BE2C (cell line): ENCODE results near the gene CD226.
A peak's percentile ranks its signal among the peaks of the same experiment; 100 is the strongest.
"Not testable (repeated sequence)": the region's sequence is repeated elsewhere in the genome, so short reads cannot be mapped to it uniquely, and the experiment has no call there.

Experiments used
- DNase-seq: peaks from one replicate; pipeline ENCODE4 v3.0.0-alpha.2; 2020
- H3K27me3 ChIP-seq: fragments of 250-450 bp; sonication (Bioruptor Pico); 2 replicates; pipeline ENCODE4 v1.5.1; 2020; ENCODE audit warnings: mild to moderate bottlenecking
- H3K36me3 ChIP-seq: fragments of 250-450 bp; sonication (Bioruptor Pico); 2 replicates; pipeline ENCODE4 v1.5.1; 2020; ENCODE audit warnings: mild to moderate bottlenecking
- H3K4me1 ChIP-seq: fragments of 250-450 bp; sonication (Bioruptor Pico); 2 replicates; pipeline ENCODE4 v1.5.1; 2020
- H3K4me3 ChIP-seq: 2 replicates; pipeline ENCODE4 v1.5.1; 2011; ENCODE audit warnings: low read depth, low read length
- H3K9me3 ChIP-seq: fragments of 250-450 bp; sonication (Bioruptor Pico); 2 replicates; pipeline ENCODE4 v1.5.1; 2020
- TF ChIP-seq, protein P1 (sequence below): IDR thresholded peaks from 2 replicates; pipeline ENCODE4 v1.5.1; 2012; ENCODE audit warnings: mild to moderate bottlenecking, low read depth, low read length

CD226 gene

DNA sequence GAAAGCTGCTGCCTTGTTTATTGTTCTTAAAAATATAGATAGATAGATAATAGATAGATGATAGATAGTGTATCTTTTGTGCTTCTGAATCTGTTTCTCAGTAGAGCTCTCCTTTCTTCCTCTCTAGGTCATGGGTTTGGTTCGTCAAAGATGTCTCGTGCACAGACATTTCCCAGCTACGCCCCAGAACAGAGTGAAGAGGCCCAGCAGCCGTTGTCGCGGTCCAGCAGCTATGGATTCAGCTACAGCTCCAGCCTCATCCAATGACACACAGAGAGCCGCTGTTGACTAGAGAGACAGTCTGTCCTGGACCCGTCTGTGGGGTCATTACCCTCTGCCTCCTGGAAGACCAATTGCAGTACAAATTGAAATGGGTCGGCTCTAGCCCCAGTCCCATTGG, 106.6 kb downstream of the CD226 start:
- Histone ChIP-seq H3K4me3 (no peak overlapping the region), H3K36me3 (no peaks in the 10 kb centered on the region), H3K4me1 (no peaks in the 10 kb centered on the region), H3K27me3 (no peaks in the 10 kb centered on the region), H3K9me3 (no peaks in the 10 kb centered on the region)
- peak; percentile 9 for DNase-seq
- TF ChIP-seq, protein P1, sequence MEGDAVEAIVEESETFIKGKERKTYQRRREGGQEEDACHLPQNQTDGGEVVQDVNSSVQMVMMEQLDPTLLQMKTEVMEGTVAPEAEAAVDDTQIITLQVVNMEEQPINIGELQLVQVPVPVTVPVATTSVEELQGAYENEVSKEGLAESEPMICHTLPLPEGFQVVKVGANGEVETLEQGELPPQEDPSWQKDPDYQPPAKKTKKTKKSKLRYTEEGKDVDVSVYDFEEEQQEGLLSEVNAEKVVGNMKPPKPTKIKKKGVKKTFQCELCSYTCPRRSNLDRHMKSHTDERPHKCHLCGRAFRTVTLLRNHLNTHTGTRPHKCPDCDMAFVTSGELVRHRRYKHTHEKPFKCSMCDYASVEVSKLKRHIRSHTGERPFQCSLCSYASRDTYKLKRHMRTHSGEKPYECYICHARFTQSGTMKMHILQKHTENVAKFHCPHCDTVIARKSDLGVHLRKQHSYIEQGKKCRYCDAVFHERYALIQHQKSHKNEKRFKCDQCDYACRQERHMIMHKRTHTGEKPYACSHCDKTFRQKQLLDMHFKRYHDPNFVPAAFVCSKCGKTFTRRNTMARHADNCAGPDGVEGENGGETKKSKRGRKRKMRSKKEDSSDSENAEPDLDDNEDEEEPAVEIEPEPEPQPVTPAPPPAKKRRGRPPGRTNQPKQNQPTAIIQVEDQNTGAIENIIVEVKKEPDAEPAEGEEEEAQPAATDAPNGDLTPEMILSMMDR, result no peak

DNA sequence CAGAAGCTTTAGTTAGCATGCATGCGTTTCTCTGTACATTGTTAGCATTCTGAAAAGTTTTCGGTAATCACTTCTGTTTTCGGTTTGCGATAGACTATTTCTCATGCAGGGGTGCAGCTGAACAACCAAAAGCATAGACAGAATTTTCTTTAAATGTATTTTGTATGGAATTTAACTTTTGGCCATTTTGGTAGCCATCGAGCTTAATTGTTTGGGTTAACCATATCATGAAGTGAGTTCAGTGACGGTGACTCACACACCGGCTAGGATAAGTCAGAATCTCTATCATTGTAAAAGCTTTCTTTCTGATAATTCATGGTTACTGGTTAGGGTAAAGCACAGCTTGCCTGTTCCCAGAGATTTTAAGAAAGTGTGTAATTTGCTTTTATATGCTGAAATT, 107.2 kb downstream of the CD226 start:
- DNase-seq, result no peak
- TF ChIP-seq, protein P1, result no peak
- H3K36me3 ChIP-seq, result no peaks in the 10 kb centered on the region

DNA sequence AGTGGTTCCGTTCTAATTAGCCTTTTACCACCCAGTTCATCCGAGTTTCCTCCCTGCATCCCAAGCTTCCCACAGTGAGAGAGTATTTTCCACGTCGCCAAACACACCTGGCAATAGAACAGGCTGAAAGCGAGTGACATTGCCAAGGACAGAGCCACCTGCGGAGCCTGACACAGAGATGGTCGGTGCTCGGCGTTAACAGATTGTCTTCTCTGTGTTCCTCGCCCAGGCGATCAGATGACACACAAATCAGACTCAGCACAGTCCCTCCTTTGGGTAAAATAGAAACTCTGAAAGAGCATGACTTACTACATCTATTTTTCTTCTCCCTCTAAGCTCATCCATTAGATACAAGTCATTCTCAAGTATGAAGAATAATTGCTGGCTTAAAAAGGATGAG, 107.7 kb downstream of the CD226 start:
- TF ChIP-seq, protein P1, result no peak
- Histone ChIP-seq H3K36me3 (no peaks in the 10 kb centered on the region), H3K4me1 (no peaks in the 10 kb centered on the region), H3K9me3 (no peaks in the 10 kb centered on the region), H3K27me3 (no peaks in the 10 kb centered on the region), H3K4me3 (no peak overlapping the region)
- DNase-seq, result no peak

More for the DNA sequence above, 107.2 kb downstream of the CD226 start:
- no peak overlapping the region for H3K4me3 ChIP-seq
- H3K4me1 ChIP-seq, result no peaks in the 10 kb centered on the region
- H3K9me3 ChIP-seq, result no peaks in the 10 kb centered on the region
- H3K27me3 ChIP-seq, result no peaks in the 10 kb centered on the region

DNA sequence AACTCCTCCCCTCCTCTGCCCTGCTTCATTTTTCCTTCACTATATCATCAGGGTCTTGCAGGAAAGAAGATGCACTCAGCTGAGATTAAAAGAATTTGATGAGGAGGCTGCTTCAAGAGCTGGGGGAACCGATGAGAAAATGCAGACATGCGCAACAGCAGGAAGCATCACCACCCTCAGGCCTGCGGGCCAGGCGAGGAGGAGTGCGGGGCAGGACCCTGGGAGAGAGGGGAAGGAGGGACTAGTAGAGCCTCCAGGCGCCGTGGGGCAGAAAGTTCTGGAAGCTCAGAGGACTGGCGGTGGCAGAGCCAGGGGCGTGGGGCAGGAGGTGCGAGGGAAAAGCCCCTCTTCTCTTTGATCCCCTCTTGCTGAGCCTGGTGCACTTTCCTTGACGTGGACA, 108.2 kb downstream of the CD226 start:
- TF ChIP-seq, protein P1, result no peak

DNA sequence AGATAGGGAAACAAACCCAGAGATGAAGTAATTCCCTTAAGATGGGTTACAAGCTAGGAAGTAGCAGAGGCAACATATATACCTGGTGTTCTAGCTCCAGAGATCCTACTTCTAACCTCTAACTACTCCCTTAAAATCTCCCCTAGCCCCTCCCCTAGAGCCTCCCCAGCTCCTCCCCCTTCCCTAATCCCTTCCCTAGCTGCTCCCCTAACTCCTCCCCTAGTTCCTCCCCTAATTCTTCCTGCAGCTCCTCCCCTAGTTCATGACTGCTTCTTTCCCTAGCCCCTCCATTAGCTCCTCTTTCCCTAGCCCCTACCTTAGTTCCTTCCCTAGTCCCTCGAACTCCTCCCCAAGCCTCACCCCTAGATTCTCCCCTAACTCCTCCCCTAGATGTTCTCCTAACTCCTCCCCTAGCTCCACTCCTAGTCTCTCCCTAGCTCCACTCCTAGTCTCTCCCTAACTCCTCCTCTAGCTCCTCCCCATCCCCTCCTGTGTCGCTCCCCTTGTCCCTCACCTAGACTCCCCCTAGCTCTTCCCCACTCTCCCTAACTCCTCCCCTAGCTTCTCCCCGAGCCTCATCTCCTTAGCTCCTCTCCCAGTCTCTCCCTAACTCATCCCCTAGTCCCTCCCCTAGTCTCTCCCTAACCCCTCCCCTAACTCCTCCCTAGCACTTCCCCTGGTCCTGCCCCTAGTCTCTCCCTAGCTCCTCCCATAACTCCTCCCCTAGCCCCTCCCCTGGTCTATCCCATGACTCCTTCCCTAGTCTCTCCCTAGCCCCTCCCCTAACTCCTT, 108.9 kb downstream of the CD226 start:
- H3K9me3 ChIP-seq, result no peaks in the 10 kb centered on the region
- TF ChIP-seq, protein P1, result no peak
- DNase-seq, result peak; percentile 64
- H3K4me1 ChIP-seq, result no peaks in the 10 kb centered on the region
- no peaks in the 10 kb centered on the region for H3K36me3 ChIP-seq
- no peak overlapping the region for H3K4me3 ChIP-seq
- H3K27me3 ChIP-seq, result no peaks in the 10 kb centered on the region

More for the DNA sequence above, 108.2 kb downstream of the CD226 start:
- Histone ChIP-seq H3K36me3 (no peaks in the 10 kb centered on the region), H3K27me3 (no peaks in the 10 kb centered on the region), H3K4me1 (no peaks in the 10 kb centered on the region), H3K4me3 (no peak overlapping the region), H3K9me3 (no peaks in the 10 kb centered on the region)
- no peak for DNase-seq

DNA sequence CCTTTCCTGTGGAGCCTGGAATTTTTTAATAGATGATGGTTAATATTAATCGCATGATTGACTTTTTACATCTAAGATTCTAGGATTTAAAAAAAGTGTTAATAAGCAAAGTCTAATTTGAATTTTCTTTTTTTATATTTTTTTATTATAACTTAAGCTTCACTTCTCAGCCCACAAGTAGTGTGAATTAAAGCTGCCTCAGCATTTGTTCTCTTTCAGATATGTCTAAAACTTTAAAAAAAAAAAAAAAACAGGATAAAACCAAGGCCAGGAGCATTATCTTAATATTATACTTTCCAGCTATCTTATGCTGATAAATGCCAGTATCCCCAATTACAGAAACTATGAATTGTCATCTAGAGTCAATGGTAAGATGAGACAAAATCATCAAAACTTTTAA, 109.7 kb downstream of the CD226 start:
- no peaks in the 10 kb centered on the region for H3K9me3 ChIP-seq
- H3K4me1 ChIP-seq, result no peaks in the 10 kb centered on the region
- no peak overlapping the region for H3K4me3 ChIP-seq
- H3K36me3 ChIP-seq, result no peaks in the 10 kb centered on the region
- no peak for DNase-seq
- no peaks in the 10 kb centered on the region for H3K27me3 ChIP-seq
- TF ChIP-seq, protein P1, result no peak

DNA sequence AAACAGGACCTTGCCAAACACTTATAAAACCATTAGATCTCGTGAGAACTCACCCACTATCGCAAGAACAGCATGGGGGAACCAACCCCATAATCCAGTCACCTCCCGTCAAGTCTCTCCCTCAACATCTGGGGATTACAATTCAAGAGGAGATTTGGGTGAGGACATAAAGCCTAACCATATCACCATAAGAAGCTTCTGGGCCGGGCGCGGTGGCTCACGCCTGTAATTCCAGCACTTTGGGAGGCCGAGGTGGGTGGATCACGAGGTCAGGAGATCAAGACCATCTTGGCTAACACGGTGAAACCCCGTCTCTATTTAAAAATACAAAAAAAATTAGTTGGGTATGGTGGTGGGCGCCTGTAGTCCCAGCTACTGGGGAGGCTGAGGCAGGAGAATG, 112.7 kb downstream of the CD226 start:
- not testable (repeated sequence) for H3K27me3 ChIP-seq, H3K4me1 ChIP-seq, H3K9me3 ChIP-seq, H3K36me3 ChIP-seq, DNase-seq, H3K4me3 ChIP-seq
